Thyroid gland (tissue), 4 donors: ENCODE results near the gene HIC1.

Experiments
- POLR2A ChIP-seq, 2 donors: fragments of 450-650 bp; IDR thresholded peaks; one replicate each; pipeline ENCODE4 v1.6.1; 2017; ENCODE audit warnings: antibody characterized with exemption in 2 of 2, mild to moderate bottlenecking in 2 of 2, moderate library complexity in 1 of 2
- TF ChIP-seq, protein P1 (sequence below), 6 experiments: fragments of 200-600 bp in 3 of 6; fragments of 450-650 bp in 3 of 6; sonication (generic) in 3 of 6; IDR thresholded peaks; one replicate each; pipeline ENCODE4 v1.5.1; 2016 to 2019; ENCODE audit warnings: antibody characterized with exemption in 6 of 6, mild to moderate bottlenecking in 2 of 6, inconsistent platforms in 1 of 6, moderate library complexity in 1 of 6

DNA sequence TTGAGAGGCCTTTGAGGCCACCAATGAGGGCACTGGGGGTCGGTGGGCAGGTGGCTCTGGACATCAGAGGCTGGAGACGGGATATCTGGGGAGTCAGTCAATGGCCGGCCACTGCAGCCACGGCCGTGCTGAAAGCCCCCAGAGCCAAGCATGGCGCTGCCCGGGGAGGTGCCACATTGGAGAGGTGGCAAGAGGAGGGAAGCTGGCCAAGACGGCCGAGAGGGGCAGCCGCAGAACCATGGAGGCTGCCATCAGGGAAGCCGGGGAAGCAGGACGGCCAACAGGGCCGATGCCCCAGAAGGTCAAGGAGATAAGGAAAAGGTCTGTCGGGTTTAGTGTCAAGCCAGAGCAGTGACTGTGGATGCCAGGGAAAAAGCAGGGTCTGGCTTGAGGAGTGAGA is 39.6 kb upstream of the HIC1 start:
- TF ChIP-seq POLR2A (IDR thresholded peaks at IDR 0.05), result no peak
- TF ChIP-seq, protein P1, sequence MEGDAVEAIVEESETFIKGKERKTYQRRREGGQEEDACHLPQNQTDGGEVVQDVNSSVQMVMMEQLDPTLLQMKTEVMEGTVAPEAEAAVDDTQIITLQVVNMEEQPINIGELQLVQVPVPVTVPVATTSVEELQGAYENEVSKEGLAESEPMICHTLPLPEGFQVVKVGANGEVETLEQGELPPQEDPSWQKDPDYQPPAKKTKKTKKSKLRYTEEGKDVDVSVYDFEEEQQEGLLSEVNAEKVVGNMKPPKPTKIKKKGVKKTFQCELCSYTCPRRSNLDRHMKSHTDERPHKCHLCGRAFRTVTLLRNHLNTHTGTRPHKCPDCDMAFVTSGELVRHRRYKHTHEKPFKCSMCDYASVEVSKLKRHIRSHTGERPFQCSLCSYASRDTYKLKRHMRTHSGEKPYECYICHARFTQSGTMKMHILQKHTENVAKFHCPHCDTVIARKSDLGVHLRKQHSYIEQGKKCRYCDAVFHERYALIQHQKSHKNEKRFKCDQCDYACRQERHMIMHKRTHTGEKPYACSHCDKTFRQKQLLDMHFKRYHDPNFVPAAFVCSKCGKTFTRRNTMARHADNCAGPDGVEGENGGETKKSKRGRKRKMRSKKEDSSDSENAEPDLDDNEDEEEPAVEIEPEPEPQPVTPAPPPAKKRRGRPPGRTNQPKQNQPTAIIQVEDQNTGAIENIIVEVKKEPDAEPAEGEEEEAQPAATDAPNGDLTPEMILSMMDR (IDR thresholded peaks at IDR 0.05), result no peak
